Hepatocyte (in vitro differentiated cells): ENCODE measurements around the gene PTPRN2. TPM values are rescaled to one million over a fixed set of nuclear protein-coding genes. Genes with fewer than 3 reads are reported as not detected.

Source experiments
- DNase-seq: peaks from one replicate; pipeline ENCODE4 v3.0.0-alpha.2; 2016; ENCODE audit warnings: low spot score
- H2AFZ ChIP-seq: fragments of 200-600 bp; sonication (generic); 2 replicates; pipeline ENCODE4 v1.6.0; 2016; ENCODE audit warnings: antibody characterized with exemption, mild to moderate bottlenecking
- H3K27ac ChIP-seq: fragments of 200-600 bp; sonication (generic); 2 replicates; pipeline ENCODE4 v1.5.1; 2016; ENCODE audit warnings: mild to moderate bottlenecking
- H3K27me3 ChIP-seq: fragments of 200-600 bp; sonication (generic); 2 replicates; pipeline ENCODE4 v1.6.1; 2016
- H3K36me3 ChIP-seq: fragments of 200-600 bp; sonication (generic); replicated peaks from 2 replicates; pipeline ENCODE4 v1.5.1; 2016; ENCODE audit warnings: low read depth; ENCODE audit not compliant: insufficient read depth
- H3K4me1 ChIP-seq: fragments of 200-600 bp; sonication (generic); 2 replicates; pipeline ENCODE4 v1.5.1; 2016; ENCODE audit warnings: mild to moderate bottlenecking, moderate library complexity; ENCODE audit not compliant: insufficient read depth
- H3K4me2 ChIP-seq: fragments of 200-600 bp; sonication (generic); 2 replicates; pipeline ENCODE4 v1.6.0; 2016
- H3K4me3 ChIP-seq: fragments of 200-600 bp; sonication (generic); 2 replicates; pipeline ENCODE4 v1.5.1; 2016; ENCODE audit warnings: mild to moderate bottlenecking
- H3K79me2 ChIP-seq: fragments of 200-600 bp; sonication (generic); 2 replicates; pipeline ENCODE4 v1.6.0; 2017; ENCODE audit warnings: mild to moderate bottlenecking
- H3K9me2 ChIP-seq: fragments of 200-600 bp; sonication (generic); replicated peaks from 2 replicates; pipeline ENCODE4 v1.6.0; 2017; ENCODE audit warnings: mild to moderate bottlenecking; ENCODE audit not compliant: insufficient read depth
- H3K9me3 ChIP-seq: fragments of 200-600 bp; sonication (generic); 2 replicates; pipeline ENCODE4 v1.5.1; 2016; ENCODE audit warnings: low read depth, mild to moderate bottlenecking
- H4K20me1 ChIP-seq: fragments of 200-600 bp; sonication (generic); 2 replicates; pipeline ENCODE4 v1.6.0; 2016; ENCODE audit warnings: mild to moderate bottlenecking; ENCODE audit not compliant: insufficient read depth, poor library complexity, severe bottlenecking
- CTCF ChIP-seq: fragments of 200-600 bp; sonication (generic); IDR thresholded peaks from 2 replicates; pipeline ENCODE4 v1.5.1; 2016; ENCODE audit warnings: antibody characterized with exemption, mild to moderate bottlenecking; ENCODE audit not compliant: poor library complexity
- EZH2 ChIP-seq: fragments of 200-600 bp; sonication (generic); IDR thresholded peaks from 2 replicates; pipeline ENCODE4 v1.6.1; 2016; ENCODE audit warnings: antibody characterized with exemption, mild to moderate bottlenecking, borderline replicate concordance
- EZH2phosphoT487 ChIP-seq: fragments of 200-600 bp; sonication (generic); IDR thresholded peaks from one replicate; pipeline ENCODE4 v1.6.1; 2018; ENCODE audit warnings: antibody characterized with exemption, mild to moderate bottlenecking, low read depth, moderate library complexity; ENCODE audit not compliant: unreplicated experiment, severe bottlenecking
- WGBS: methylation state at CpG from one replicate; pipeline ENCODE4 v1.1.6; 2016; ENCODE audit warnings: low lambda C conversion rate; ENCODE audit errors: missing lambda C conversion rate; 5-methylcytosine and 5-hydroxymethylcytosine counted together
- polyA plus RNA-seq: library from polyadenylated mRNA; unstranded; fragments of >200 nt; fragmentation: Nextera tagmentation; extraction: Ambion mirVana; gene quantifications from 2 replicates; pipeline ENCODE4 v1.2.1, GENCODE V29; 2016
- total RNA-seq: library from RNA; depleted of rRNA; stranded (reverse); fragments of >200 nt; gene quantifications from 2 replicates; pipeline ENCODE4 v1.2.3, GENCODE V29; 2014

The PTPRN2 gene
- total and polyA plus RNA-seq, 2 experiments from 2014 or later, result 2.1 to 3.3 TPM

GRCh38 chr7:157755741-157756140, 831.9 kb downstream of the PTPRN2 start:
- H2AFZ ChIP-seq, result no peak overlapping the region
- H3K27me3 ChIP-seq, result no peaks in the 10 kb centered on the region
- no peak overlapping the region for H3K4me2 ChIP-seq
- TF ChIP-seq EZH2phosphoT487 (no peak), EZH2 (no peak), CTCF (no peak)
- WGBS, result 93% methylated on average over 7 of the region's 7 CpGs
- no peaks in the 10 kb centered on the region for H3K9me3 ChIP-seq
- no peaks in the 10 kb centered on the region for H3K36me3 ChIP-seq
- no peak overlapping the region for H3K4me3 ChIP-seq
- DNase-seq, result no peak
- H3K79me2 ChIP-seq, result no peaks in the 10 kb centered on the region
- no peaks in the 10 kb centered on the region for H4K20me1 ChIP-seq
- H3K27ac ChIP-seq, result no peak overlapping the region
- H3K4me1 ChIP-seq, result no peaks in the 10 kb centered on the region
- H3K9me2 ChIP-seq, result no peaks in the 10 kb centered on the region

- Histone ChIP-seq H4K20me1 (no peaks in the 10 kb centered on the region), H3K27me3 (no peaks in the 10 kb centered on the region), H3K4me3 (no peak overlapping the region), H3K79me2 (no peaks in the 10 kb centered on the region), H3K36me3 (no peaks in the 10 kb centered on the region), H3K4me2 (no peak overlapping the region), H3K9me3 (no peaks in the 10 kb centered on the region), H3K27ac (no peak overlapping the region), H3K4me1 (no peaks in the 10 kb centered on the region), H2AFZ (no peak overlapping the region), H3K9me2 (no peaks in the 10 kb centered on the region)
- TF ChIP-seq EZH2phosphoT487 (no peak), EZH2 (no peak), CTCF (no peak)
- DNase-seq, result no peak
- 92% methylated on average over 9 of the region's 9 CpGs for WGBS
These were observed 833.2 kb downstream of the PTPRN2 start for GRCh38 chr7:157754416-157754790.

- Histone ChIP-seq H2AFZ (no peak overlapping the region), H4K20me1 (no peaks in the 10 kb centered on the region), H3K79me2 (no peaks in the 10 kb centered on the region), H3K4me2 (no peak overlapping the region), H3K9me2 (no peaks in the 10 kb centered on the region), H3K36me3 (no peaks in the 10 kb centered on the region), H3K27me3 (no peaks in the 10 kb centered on the region), H3K9me3 (no peaks in the 10 kb centered on the region), H3K4me1 (no peaks in the 10 kb centered on the region), H3K27ac (no peak overlapping the region), H3K4me3 (no peak overlapping the region)
- no peak for TF ChIP-seq CTCF
- TF ChIP-seq EZH2phosphoT487, result no peak
- TF ChIP-seq EZH2, result no peak
- DNase-seq, result no peak
- 89% methylated on average over 21 of the region's 21 CpGs for WGBS
These were observed 833.8 kb downstream of the PTPRN2 start for GRCh38 chr7:157753713-157754415.
